H9 (cell line): ENCODE measurements around the gene OR14K1. TPM values are rescaled to one million over a fixed set of nuclear protein-coding genes. Genes with fewer than 3 reads are reported as not detected.

ENCODE experiments used
- DNase-seq: peaks from one replicate; pipeline ENCODE4 v3.0.0-alpha.2; 2017
- H2AFZ ChIP-seq: one replicate; pipeline ENCODE4 v1.6.1; 2013; ENCODE audit warnings: mild to moderate bottlenecking, low read length, control low read depth, moderate library complexity
- H2AK5ac ChIP-seq: 2 replicates; pipeline ENCODE4 v1.6.1; 2013; ENCODE audit warnings: low read length, control low read depth, mixed read lengths; ENCODE audit not compliant: insufficient read length
- H2BK120ac ChIP-seq: one replicate; pipeline ENCODE4 v1.6.1; 2013; ENCODE audit warnings: low read depth, mild to moderate bottlenecking, low read length, control low read depth, inconsistent platforms; ENCODE audit not compliant: poor library complexity, severe bottlenecking
- H2BK12ac ChIP-seq: 2 replicates; pipeline ENCODE4 v1.6.1; 2013; ENCODE audit warnings: low read length, control low read depth, mixed read lengths, low read depth; ENCODE audit not compliant: insufficient read length
- H2BK15ac ChIP-seq: 2 replicates; pipeline ENCODE4 v1.6.1; 2013; ENCODE audit warnings: low read depth, low read length, control low read depth
- H2BK20ac ChIP-seq: one replicate; pipeline ENCODE4 v1.6.1; 2013; ENCODE audit warnings: low read depth, mild to moderate bottlenecking, low read length, control low read depth, inconsistent platforms; ENCODE audit not compliant: poor library complexity, severe bottlenecking
- H2BK5ac ChIP-seq: 2 replicates; pipeline ENCODE4 v1.6.1; 2013; ENCODE audit warnings: low read length, control low read depth, mixed read lengths; ENCODE audit not compliant: insufficient read length
- H3K14ac ChIP-seq: 2 replicates; pipeline ENCODE4 v1.6.1; 2013; ENCODE audit warnings: low read length, control low read depth; ENCODE audit not compliant: insufficient read depth
- H3K18ac ChIP-seq: 2 replicates; pipeline ENCODE4 v1.6.1; 2013; ENCODE audit warnings: low read depth, mild to moderate bottlenecking, mixed read lengths, low read length, control low read depth; ENCODE audit not compliant: insufficient read length
- H3K23ac ChIP-seq: 2 replicates; pipeline ENCODE4 v1.6.1; 2013; ENCODE audit warnings: low read length, control low read depth, mixed read lengths, low read depth; ENCODE audit not compliant: insufficient read length
- H3K23me2 ChIP-seq: 2 replicates; pipeline ENCODE4 v1.6.1; 2013; ENCODE audit warnings: low read depth, mild to moderate bottlenecking, mixed read lengths, low read length, control low read depth; ENCODE audit not compliant: insufficient read length, poor library complexity, severe bottlenecking
- H3K27ac ChIP-seq: 2 replicates; pipeline ENCODE4 v1.5.1; 2013; ENCODE audit warnings: low read length, control low read depth, mixed read lengths, low read depth; ENCODE audit not compliant: insufficient read length
- H3K27me3 ChIP-seq: 2 replicates; pipeline ENCODE4 v1.6.1; 2013; ENCODE audit warnings: low read length, control low read depth, inconsistent platforms; ENCODE audit not compliant: insufficient read depth
- H3K4ac ChIP-seq: 2 replicates; pipeline ENCODE4 v1.6.1; 2013; ENCODE audit warnings: low read depth, mild to moderate bottlenecking, control low read depth, inconsistent platforms, low read length, moderate library complexity
- H3K4me1 ChIP-seq: 2 replicates; pipeline ENCODE4 v1.6.1; 2013; ENCODE audit warnings: low read length, control low read depth, inconsistent platforms; ENCODE audit not compliant: insufficient read depth
- H3K4me2 ChIP-seq: 2 replicates; pipeline ENCODE4 v1.6.1; 2013; ENCODE audit warnings: low read length, control low read depth, mixed read lengths; ENCODE audit not compliant: insufficient read length, insufficient read depth
- H3K56ac ChIP-seq: 2 replicates; pipeline ENCODE4 v1.6.1; 2013; ENCODE audit warnings: low read depth, mild to moderate bottlenecking, mixed read lengths, low read length, control low read depth; ENCODE audit not compliant: insufficient read length
- H3K79me1 ChIP-seq: 2 replicates; pipeline ENCODE4 v1.6.1; 2013; ENCODE audit warnings: low read depth, mild to moderate bottlenecking, moderate library complexity, low read length, control low read depth, inconsistent platforms; ENCODE audit not compliant: insufficient read depth, poor library complexity, severe bottlenecking
- H3K79me2 ChIP-seq: 2 replicates; pipeline ENCODE4 v1.6.1; 2013; ENCODE audit warnings: low read length, control low read depth, inconsistent platforms; ENCODE audit not compliant: insufficient read depth
- H3K9ac ChIP-seq: 2 replicates; pipeline ENCODE4 v1.6.1; 2013; ENCODE audit warnings: low read length, control low read depth, mixed read lengths; ENCODE audit not compliant: insufficient read length; ENCODE audit errors: extremely low read depth
- H3K9me3 ChIP-seq: one replicate; pipeline ENCODE4 v1.6.1; 2013; ENCODE audit warnings: low read depth, low read length, inconsistent platforms; ENCODE audit not compliant: control insufficient read depth
- H3T11ph ChIP-seq: one replicate; pipeline ENCODE4 v1.6.1; 2013; ENCODE audit warnings: mild to moderate bottlenecking, low read length, control low read depth, inconsistent platforms
- H4K20me1 ChIP-seq: one replicate; pipeline ENCODE4 v1.6.1; 2013; ENCODE audit not compliant: control insufficient read depth, insufficient read length, insufficient read depth
- H4K5ac ChIP-seq: 2 replicates; pipeline ENCODE4 v1.6.1; 2013; ENCODE audit warnings: low read depth, mild to moderate bottlenecking, mixed read lengths, low read length, control low read depth; ENCODE audit not compliant: insufficient read length
- H4K8ac ChIP-seq: replicated peaks from 2 replicates; pipeline ENCODE4 v1.6.1; 2013; ENCODE audit warnings: low read length, control low read depth, mixed read lengths, low read depth; ENCODE audit not compliant: insufficient read length
- H4K91ac ChIP-seq: 2 replicates; pipeline ENCODE4 v1.6.1; 2013; ENCODE audit warnings: low read depth, mild to moderate bottlenecking, moderate library complexity, mixed read lengths, low read length, control low read depth; ENCODE audit not compliant: insufficient read length
- H3K27ac Mint-ChIP-seq, 3 experiments: 2 replicates in 2 of 3; 3 replicates in 1 of 3; pipeline ENCODE4 v1.8.0; 2020 to 2021; ENCODE audit warnings: mixed read lengths in 3 of 3, mild to moderate bottlenecking in 1 of 3, moderate library complexity in 1 of 3
- H3K27me3 Mint-ChIP-seq: 2 replicates; pipeline ENCODE4 v1.8.0; 2021; ENCODE audit warnings: low read depth, mild to moderate bottlenecking, moderate library complexity, mixed read lengths
- H3K36me3 Mint-ChIP-seq, 3 experiments: 2 replicates in 2 of 3; 3 replicates in 1 of 3; pipeline ENCODE4 v1.8.0; 2020 to 2021; ENCODE audit warnings: low read depth in 3 of 3, mixed read lengths in 3 of 3; ENCODE audit not compliant: insufficient read depth in 1 of 3
- H3K4me1 Mint-ChIP-seq, 2 experiments: 2 replicates each; pipeline ENCODE4 v1.8.0; 2020; ENCODE audit warnings: mixed read lengths in 2 of 2
- H3K4me3 Mint-ChIP-seq, 2 experiments: 2 replicates in 1 of 2; 3 replicates in 1 of 2; pipeline ENCODE4 v1.8.0; 2020 to 2021; ENCODE audit warnings: mild to moderate bottlenecking in 2 of 2, mixed read lengths in 2 of 2, moderate library complexity in 1 of 2
- H3K9me3 Mint-ChIP-seq, 2 experiments: 2 replicates in 1 of 2; 3 replicates in 1 of 2; pipeline ENCODE4 v1.8.0; 2020; ENCODE audit warnings: mild to moderate bottlenecking in 2 of 2, mixed read lengths in 2 of 2, moderate library complexity in 1 of 2
- CTCF ChIP-seq: fragments of 200-600 bp; sonication (generic); conservative IDR thresholded peaks from 3 replicates; pipeline ENCODE4 v1.8.0; 2021; ENCODE audit warnings: antibody characterized with exemption, mild to moderate bottlenecking
- WGBS: extraction: QIAGEN DNeasy Blood & Tissue Kit; methylation state at CpG from one replicate; pipeline ENCODE4 v1.1.7; 2013; ENCODE audit warnings: missing lambda C conversion rate, low lambda C conversion rate, mixed read lengths; ENCODE audit not compliant: insufficient read length; ENCODE audit errors: extremely low coverage; 5-methylcytosine and 5-hydroxymethylcytosine counted together
- total RNA-seq: library from RNA; stranded (reverse); gene quantifications from 2 replicates; pipeline ENCODE4 v1.2.1, GENCODE V29; 2021

Gene OR14K1
- total RNA-seq, 1 experiment from 2014 or later = not detected

- Histone ChIP-seq H2BK15ac (no peak overlapping the region), H4K20me1 (no peaks in the 10 kb centered on the region), H3K27me3 (no peaks in the 10 kb centered on the region), H3K9me3 (peaks cover 17% of the 10 kb centered on the region), H3K18ac (no peak overlapping the region), H3K23ac (no peak overlapping the region), H2AK5ac (no peak overlapping the region), H3K23me2 (no peaks in the 10 kb centered on the region), H4K91ac (no peak overlapping the region), H2AFZ (no peak overlapping the region), H2BK12ac (no peak overlapping the region), H2BK20ac (no peak overlapping the region), H3K4me1 (no peaks in the 10 kb centered on the region), H3K14ac (no peak overlapping the region), H3K9ac (no peak overlapping the region), H3K79me2 (no peaks in the 10 kb centered on the region), H3K27ac (no peak overlapping the region), H2BK120ac (no peak overlapping the region), H4K8ac (no peak overlapping the region), H2BK5ac (no peak overlapping the region), H4K5ac (no peak overlapping the region), H3K79me1 (no peaks in the 10 kb centered on the region), H3K4ac (no peak overlapping the region), H3K56ac (no peak overlapping the region), H3K4me2 (no peak overlapping the region), H3T11ph (no peak overlapping the region)
- Mint-ChIP-seq H3K4me3 (no peak overlapping the region), H3K9me3 (peaks cover 30 to 63% of the 10 kb centered on the region in 2 experiments), H3K27me3 (no peaks in the 10 kb centered on the region), H3K4me1 (no peaks in the 10 kb centered on the region), H3K27ac (no peak overlapping the region), H3K36me3 (no peaks in the 10 kb centered on the region)
- no peak for TF ChIP-seq CTCF
- no CpG with 5 or more reads among the region's 2 CpGs for WGBS
- no peak for DNase-seq
Measured at GRCh38 chr1:247740721-247741120, 2.3 kb downstream of the OR14K1 start.
